ENCODE measurements around the gene BCR.

The BCR gene

GRCh38 chr22:23197836-23198235, 17.5 kb downstream of the BCR start:
- Histone ChIP-seq H3K9ac (no peak overlapping the region), H3K27me3 (ENCODE audit: insufficient read depth, low read depth) (no peaks in the 10 kb centered on the region), H3K79me2 (ENCODE audit: insufficient read depth, low read depth) (peaks cover 98% of the 10 kb centered on the region), H3K4me1 (ENCODE audit: low read depth, poor library complexity, severe bottlenecking) (no peaks in the 10 kb centered on the region), H3K36me3 (ENCODE audit: insufficient read depth) (0 out of 2 replicates have a peak, but pooled peaks cover 5% of the 10 kb centered on the region), H4K20me1 (ENCODE audit: insufficient read depth) (peaks cover 24% of the 10 kb centered on the region), H3K4me3 (IDR thresholded peaks at IDR 0.05; ENCODE audit: insufficient read depth, low read depth, low read length) (no peak overlapping the region), H3K4me2 (no peak overlapping the region), H2AFZ (ENCODE audit: low read depth) (no peak overlapping the region), H3K27ac (no peak overlapping the region)
- no peak for TF ChIP-seq CTCF (conservative IDR thresholded peaks at IDR 0.05; ENCODE audit: low read depth, low read length)

- Histone ChIP-seq H3K27me3 (ENCODE audit: insufficient read depth, low read depth) (no peaks in the 10 kb centered on the region), H2AFZ (ENCODE audit: low read depth) (no peak overlapping the region), H3K36me3 (ENCODE audit: insufficient read depth) (0 out of 2 replicates have a peak, but pooled peaks cover 5% of the 10 kb centered on the region), H4K20me1 (ENCODE audit: insufficient read depth) (peaks cover 21% of the 10 kb centered on the region), H3K9ac (no peak overlapping the region), H3K4me2 (no peak overlapping the region), H3K79me2 (ENCODE audit: insufficient read depth, low read depth) (peaks cover 98% of the 10 kb centered on the region), H3K4me3 (IDR thresholded peaks at IDR 0.05; ENCODE audit: insufficient read depth, low read depth, low read length) (no peak overlapping the region), H3K27ac (no peak overlapping the region), H3K4me1 (ENCODE audit: low read depth, poor library complexity, severe bottlenecking) (peaks cover 1% of the 10 kb centered on the region)
- no peak for TF ChIP-seq CTCF (conservative IDR thresholded peaks at IDR 0.05; ENCODE audit: low read depth, low read length)
Observed at GRCh38 chr22:23199159-23199558, 18.9 kb downstream of the BCR start.

- H3K4me1 ChIP-seq (ENCODE audit: low read depth, poor library complexity, severe bottlenecking), result peaks cover 18% of the 10 kb centered on the region
- H3K79me2 ChIP-seq (ENCODE audit: insufficient read depth, low read depth), result peaks cover 98% of the 10 kb centered on the region
- H3K27me3 ChIP-seq (ENCODE audit: insufficient read depth, low read depth), result no peaks in the 10 kb centered on the region
- no peak overlapping the region for H3K9ac ChIP-seq
- no peak overlapping the region for H3K27ac ChIP-seq
- 0 out of 2 replicates have a peak, but pooled peaks cover 5% of the 10 kb centered on the region for H3K36me3 ChIP-seq (ENCODE audit: insufficient read depth)
- H2AFZ ChIP-seq (ENCODE audit: low read depth), result no peak overlapping the region
- H3K4me3 ChIP-seq (IDR thresholded peaks at IDR 0.05; ENCODE audit: insufficient read depth, low read depth, low read length), result no peak overlapping the region
- H3K4me2 ChIP-seq, result no peak overlapping the region
- peaks cover 21% of the 10 kb centered on the region for H4K20me1 ChIP-seq (ENCODE audit: insufficient read depth)
- TF ChIP-seq CTCF (conservative IDR thresholded peaks at IDR 0.05; ENCODE audit: low read depth, low read length), result no peak
Observed at GRCh38 chr22:23200898-23201297, 20.6 kb downstream of the BCR start.

- Histone ChIP-seq H4K20me1 (ENCODE audit: insufficient read depth) (peaks cover 15% of the 10 kb centered on the region), H3K79me2 (ENCODE audit: insufficient read depth, low read depth) (peaks cover 96% of the 10 kb centered on the region), H3K27me3 (ENCODE audit: insufficient read depth, low read depth) (no peaks in the 10 kb centered on the region), H3K36me3 (ENCODE audit: insufficient read depth) (no peaks in the 10 kb centered on the region), H2AFZ (ENCODE audit: low read depth) (no peak overlapping the region), H3K9ac (no peak overlapping the region), H3K4me3 (IDR thresholded peaks at IDR 0.05; ENCODE audit: insufficient read depth, low read depth, low read length) (no peak overlapping the region), H3K27ac (no peak overlapping the region), H3K4me1 (ENCODE audit: low read depth, poor library complexity, severe bottlenecking) (peaks cover 18% of the 10 kb centered on the region), H3K4me2 (no peak overlapping the region)
- TF ChIP-seq CTCF (conservative IDR thresholded peaks at IDR 0.05; ENCODE audit: low read depth, low read length), result no peak
Observed at GRCh38 chr22:23202812-23203451, 22.6 kb downstream of the BCR start.
